GM12872 (cell line): Measurements from ENCODE around the gene CUZD1.

Experiments used
- CTCF ChIP-seq: IDR thresholded peaks from 3 replicates; pipeline ENCODE4 v1.5.1; 2011; ENCODE audit warnings: low read depth, mild to moderate bottlenecking, low read length, moderate library complexity; ENCODE audit not compliant: insufficient read depth

The CUZD1 gene

GRCh38 chr10:122845783-122846332, at the start of gene CUZD1:
Gene CUZD1, minus strand, starts transcription at chr10:122845857. Its CDS starts 14 bp downstream, at chr10:122845843.
- no peak for TF ChIP-seq CTCF

GRCh38 chr10:122894261-122894944, 48.7 kb upstream of the CUZD1 start:
- TF ChIP-seq CTCF = no peak

GRCh38 chr10:122884166-122884565, 38.5 kb upstream of the CUZD1 start:
- TF ChIP-seq CTCF = no peak

GRCh38 chr10:122882766-122883165, 37.1 kb upstream of the CUZD1 start:
- TF ChIP-seq CTCF = no peak

- TF ChIP-seq CTCF = no peak
Observed at GRCh38 chr10:122879339-122880273, 33.9 kb upstream of the CUZD1 start, which contains the start of gene FAM24B. Gene FAM24B, minus strand, starts transcription at chr10:122879581. Its CDS starts 29,066 bp downstream, at chr10:122850515.

- TF ChIP-seq CTCF = no peak
Observed at GRCh38 chr10:122878799-122879338, 33.2 kb upstream of the CUZD1 start.

- no peak for TF ChIP-seq CTCF
Observed at GRCh38 chr10:122877264-122877663, 31.6 kb upstream of the CUZD1 start.
